NCI-H1930 (cell line): ENCODE results near the gene GRIK2.
"Not testable (repeated sequence)": the region's sequence is repeated elsewhere in the genome, so short reads cannot be mapped to it uniquely, and the experiment has no call there.

Experiments
- DNase-seq, 2 experiments: peaks; one replicate each; lab custom pipeline; 2025; lab: John Stamatoyannopoulos, UW

Gene GRIK2

GRCh38 chr6:101630941-101631340 lies 237.4 kb downstream of the GRIK2 start:
- DNase-seq = no peak

- DNase-seq = no peak
These were observed 239.6 kb downstream of the GRIK2 start for GRCh38 chr6:101633081-101633480.

GRCh38 chr6:101638865-101639264 lies 245.4 kb downstream of the GRIK2 start:
- DNase-seq = not testable (repeated sequence)

GRCh38 chr6:101640131-101640530 lies 246.6 kb downstream of the GRIK2 start:
- DNase-seq = no peak

- DNase-seq = no peak
These were observed 252.3 kb downstream of the GRIK2 start for GRCh38 chr6:101645770-101646169.

GRCh38 chr6:101650402-101651100 lies 257.0 kb downstream of the GRIK2 start:
- DNase-seq = no peak

- DNase-seq = no peak
These were observed 258.6 kb downstream of the GRIK2 start for GRCh38 chr6:101652079-101652478.

- DNase-seq = no peak
These were observed 261.6 kb downstream of the GRIK2 start for GRCh38 chr6:101655109-101655508.

GRCh38 chr6:101662111-101662897 lies 268.8 kb downstream of the GRIK2 start:
- DNase-seq = no peak

- no peak for DNase-seq
These were observed 269.6 kb downstream of the GRIK2 start for GRCh38 chr6:101663100-101663499.

- no peak for DNase-seq
These were observed 272.7 kb downstream of the GRIK2 start for GRCh38 chr6:101666256-101666655.

- DNase-seq = no peak
These were observed 275.1 kb downstream of the GRIK2 start for GRCh38 chr6:101668496-101669030.

- DNase-seq = no peak
These were observed 282.7 kb downstream of the GRIK2 start for GRCh38 chr6:101676187-101676586.

GRCh38 chr6:101682937-101683336 lies 289.4 kb downstream of the GRIK2 start:
- no peak for DNase-seq

GRCh38 chr6:101683884-101684283 lies 290.4 kb downstream of the GRIK2 start:
- DNase-seq = no peak

- no peak for DNase-seq
These were observed 293.1 kb downstream of the GRIK2 start for GRCh38 chr6:101686653-101687052.

GRCh38 chr6:101689156-101689555 lies 295.6 kb downstream of the GRIK2 start:
- no peak for DNase-seq

GRCh38 chr6:101689695-101690094 lies 296.2 kb downstream of the GRIK2 start:
- no peak for DNase-seq

GRCh38 chr6:101700655-101701054 lies 307.1 kb downstream of the GRIK2 start:
- no peak for DNase-seq

- DNase-seq = no peak
These were observed 309.8 kb downstream of the GRIK2 start for GRCh38 chr6:101703311-101703710.

GRCh38 chr6:101705866-101706265 lies 312.4 kb downstream of the GRIK2 start:
- no peak for DNase-seq

- DNase-seq = no peak
These were observed 313.1 kb downstream of the GRIK2 start for GRCh38 chr6:101706576-101706975.

GRCh38 chr6:101711518-101711917 lies 318.0 kb downstream of the GRIK2 start:
- no peak for DNase-seq
